Uterus (tissue), 2 donors: Measurements from ENCODE around the gene ERICH3.

Source experiments
- CTCF ChIP-seq, 4 experiments: fragments of 200-600 bp in 2 of 4; fragments of 450-650 bp in 2 of 4; sonication (generic) in 2 of 4; IDR thresholded peaks; one replicate each; pipeline ENCODE4 v1.5.1; 2016 to 2019; ENCODE audit warnings: antibody characterized with exemption in 4 of 4, mild to moderate bottlenecking in 2 of 4, moderate library complexity in 1 of 4
- POLR2A ChIP-seq, 2 donors: fragments of 450-650 bp; IDR thresholded peaks; one replicate each; pipeline ENCODE4 v1.6.1; 2016; ENCODE audit warnings: antibody characterized with exemption in 2 of 2, mild to moderate bottlenecking in 1 of 2, moderate library complexity in 1 of 2

- TF ChIP-seq POLR2A (IDR thresholded peaks at IDR 0.05) (no peak), CTCF (IDR thresholded peaks at IDR 0.05) (no peak)
These were observed 146.9 kb downstream of the ERICH3 start for GRCh38 chr1:74526708-74527107.
